ENCODE results near the gene SIPA1L3.
"Not testable (repeated sequence)": the region's sequence is repeated elsewhere in the genome, so short reads cannot be mapped to it uniquely, and the experiment has no call there.

The SIPA1L3 gene

DNA sequence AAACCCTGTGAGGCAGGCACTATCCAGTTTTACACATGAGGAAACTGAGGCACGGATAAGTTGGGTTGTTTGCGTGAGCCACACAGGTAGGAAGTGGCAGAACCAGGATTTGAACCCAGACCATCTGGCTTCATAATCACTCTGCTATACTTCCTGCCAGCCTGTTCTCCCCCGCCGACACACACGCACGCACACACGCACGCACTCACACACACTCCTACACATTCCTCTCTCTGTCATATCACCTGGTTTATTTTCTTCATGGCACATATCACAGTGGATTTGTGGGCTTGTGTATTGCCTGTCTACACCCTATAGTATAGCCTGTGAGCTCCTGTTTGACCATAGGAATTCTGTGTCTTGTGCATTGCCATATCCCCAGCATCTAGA, 140.0 kb downstream of the SIPA1L3 start:
- no peak for DNase-seq

DNA sequence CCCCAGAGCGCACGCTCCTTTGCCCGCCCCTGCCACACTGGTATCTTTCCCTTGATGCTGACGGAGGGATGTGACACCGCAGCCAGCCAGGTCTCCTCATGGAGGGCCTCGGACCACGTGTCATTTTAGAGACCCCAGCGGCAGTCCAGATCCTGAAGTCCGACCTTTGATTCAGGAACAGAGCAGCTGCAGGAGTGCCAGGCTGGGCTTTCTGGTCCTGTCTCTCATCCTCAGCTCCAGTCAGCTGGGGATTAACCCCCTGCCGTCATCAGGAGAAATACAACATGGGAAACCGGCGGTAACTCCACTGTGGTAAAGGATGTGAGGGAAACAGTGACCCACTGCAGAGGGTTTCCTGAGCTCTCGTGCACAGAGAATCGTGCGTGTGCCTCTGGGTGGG, 140.6 kb downstream of the SIPA1L3 start:
- no peak for DNase-seq

DNA sequence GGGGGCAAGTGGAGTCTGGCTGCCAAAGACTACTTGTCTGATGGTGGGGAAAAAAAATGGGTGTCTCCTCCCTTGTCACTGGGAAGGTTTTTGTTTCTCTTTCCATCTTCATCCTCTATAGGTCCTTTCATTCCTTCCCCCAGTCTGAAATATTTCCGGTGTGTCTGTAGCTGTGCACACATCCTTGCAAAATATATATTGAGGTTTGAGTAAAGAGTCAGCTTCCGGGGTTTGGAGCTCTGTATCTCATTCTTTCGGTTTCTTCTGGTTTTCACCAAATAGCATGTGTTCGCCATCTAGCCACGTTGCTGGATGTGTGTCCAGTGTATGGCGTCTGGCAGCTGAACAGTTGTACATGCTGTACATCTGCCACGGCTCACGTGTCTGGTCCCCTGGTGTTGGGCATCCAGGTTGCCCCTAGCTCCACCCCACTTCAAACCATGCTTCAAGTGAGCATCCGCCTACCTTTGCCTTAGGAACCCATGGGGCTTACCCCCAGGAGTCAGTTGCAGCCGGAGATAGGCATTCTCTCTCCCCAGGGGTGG, 142.2 kb downstream of the SIPA1L3 start:
- DNase-seq, result no peak

DNA sequence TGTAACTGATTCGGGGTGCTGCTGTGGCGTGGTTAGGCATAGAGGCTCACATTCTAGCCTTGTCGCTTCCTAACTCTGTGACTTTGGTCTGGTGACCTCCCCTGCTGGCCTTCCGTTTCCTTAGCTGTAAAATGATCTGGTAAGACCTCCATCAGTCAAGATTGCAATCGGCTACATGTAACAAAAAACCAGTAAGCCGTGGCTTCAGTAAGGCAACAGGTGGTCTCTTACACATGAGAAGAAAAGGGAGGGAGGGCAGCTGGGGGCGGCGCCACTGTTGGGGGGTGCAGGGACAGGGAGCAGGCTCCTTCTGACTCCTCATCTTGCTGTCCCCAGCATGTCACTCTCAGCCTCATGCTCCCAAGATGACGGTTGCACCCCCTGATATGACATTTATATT, 148.0 kb downstream of the SIPA1L3 start:
- DNase-seq, result no peak

DNA sequence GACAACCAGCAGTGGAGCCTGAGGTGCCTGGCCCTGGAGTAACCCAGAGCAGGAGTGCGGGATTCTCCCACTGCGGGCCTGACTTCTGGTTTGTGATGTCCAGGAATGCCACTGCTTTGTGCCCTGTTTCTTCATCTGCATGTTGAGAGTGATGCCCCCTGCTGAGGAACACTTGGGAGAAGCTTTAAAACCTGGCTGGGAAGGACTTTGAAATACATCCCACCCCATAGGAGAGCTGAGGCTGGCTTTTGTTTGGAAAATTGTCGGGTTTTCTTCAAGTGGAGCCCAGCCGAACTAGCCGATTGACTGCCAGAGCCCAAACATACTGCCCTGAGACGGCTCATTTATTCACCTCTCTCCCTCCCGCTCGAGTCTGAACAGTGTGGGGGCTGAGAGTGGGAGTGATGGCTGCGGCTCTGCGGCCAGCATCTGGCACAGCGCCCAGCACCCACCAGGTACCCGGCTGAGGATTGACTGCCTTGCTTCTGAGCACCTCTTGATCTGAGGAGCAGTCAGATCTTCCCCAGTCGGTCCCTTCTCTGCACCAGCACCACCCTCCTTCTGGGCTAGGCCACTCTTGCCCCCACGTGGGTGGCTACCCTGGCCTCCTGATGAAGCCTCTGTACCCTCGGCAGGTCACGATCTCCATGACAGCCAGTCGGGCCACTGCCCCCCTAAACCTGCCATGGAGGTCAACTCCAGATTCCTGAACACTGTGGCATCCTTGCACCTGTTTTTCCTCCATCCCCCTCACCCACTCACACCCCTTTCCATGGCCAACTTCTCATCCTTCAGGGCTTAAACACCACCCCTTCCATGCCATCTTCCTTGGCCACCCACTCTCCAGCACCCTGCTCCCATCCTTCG, 148.9 kb downstream of the SIPA1L3 start:
- DNase-seq, result no peak

DNA sequence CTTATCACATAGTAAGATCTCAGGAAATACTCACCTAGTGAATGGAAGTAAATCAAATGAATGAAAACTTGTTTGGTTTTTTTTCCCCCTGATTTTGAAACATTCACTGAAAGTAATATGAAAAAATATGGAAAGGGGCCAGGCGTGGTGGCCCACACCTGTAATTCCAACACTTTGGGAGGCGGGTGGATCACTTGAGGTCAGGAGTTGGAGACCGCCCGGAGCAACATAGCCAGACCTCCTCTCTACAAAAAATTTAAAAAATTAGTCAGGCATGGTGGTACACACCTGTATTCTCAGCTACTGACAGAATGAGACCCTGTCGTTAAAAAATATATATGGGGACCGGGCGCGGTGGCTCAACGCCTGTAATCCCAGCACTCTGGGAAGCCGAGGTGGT, 149.6 kb downstream of the SIPA1L3 start:
- no peak for DNase-seq

DNA sequence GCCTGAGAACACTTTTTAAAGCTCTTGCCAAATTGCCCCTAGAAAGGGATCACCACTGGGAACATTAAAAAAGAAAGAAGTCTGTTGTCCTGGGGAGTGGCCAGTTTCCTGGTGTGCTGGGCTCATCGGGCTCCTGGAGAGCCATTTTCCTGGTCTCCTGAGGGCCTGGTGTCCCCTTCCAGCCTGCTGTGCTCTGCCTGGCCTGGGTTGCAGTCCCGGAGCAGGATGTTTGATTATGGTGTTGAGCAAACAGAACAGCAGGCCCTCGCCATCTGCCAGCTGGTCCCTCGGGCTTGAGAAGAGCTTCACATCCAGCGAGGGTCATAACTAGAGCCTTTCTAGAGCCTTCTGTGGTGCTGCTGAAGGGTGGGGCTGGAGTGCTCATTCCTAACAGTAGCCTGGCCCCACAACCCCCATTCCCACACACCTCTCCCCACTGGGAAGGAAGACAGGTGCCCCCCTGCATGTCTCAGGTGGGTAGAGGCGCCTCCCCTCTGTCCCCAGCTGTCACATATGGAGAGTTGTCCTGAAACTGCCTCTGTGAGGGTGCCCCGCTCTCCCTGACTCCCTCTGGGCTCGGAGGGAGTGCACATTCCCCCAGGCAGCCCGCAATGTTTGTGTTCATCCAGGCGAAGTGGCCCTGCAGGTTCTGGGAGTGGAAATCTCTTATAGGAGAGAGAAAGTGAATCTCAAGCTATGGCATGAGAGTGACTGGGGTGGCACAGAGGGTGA, 151.1 kb downstream of the SIPA1L3 start:
- peak; percentile 100 for DNase-seq

DNA sequence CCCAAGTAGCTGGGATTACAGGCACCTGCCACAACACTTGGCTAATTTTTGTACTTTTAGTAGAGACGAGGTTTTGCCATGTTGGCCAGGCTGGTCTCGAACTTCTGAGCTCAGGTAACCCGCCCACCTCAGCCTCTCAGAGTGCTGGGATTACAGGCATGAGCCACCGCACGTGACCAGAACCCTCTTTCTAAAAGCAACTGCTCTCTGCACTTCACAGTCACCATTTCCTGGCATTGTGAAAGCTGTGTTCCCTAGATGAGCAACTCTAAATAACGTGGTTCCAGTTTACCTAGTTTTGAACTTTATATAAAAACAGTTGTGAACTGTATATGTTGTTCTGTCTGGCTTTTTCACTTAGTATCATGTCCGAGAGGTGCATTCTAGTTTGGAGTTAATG, 152.9 kb downstream of the SIPA1L3 start:
- no peak for DNase-seq

DNA sequence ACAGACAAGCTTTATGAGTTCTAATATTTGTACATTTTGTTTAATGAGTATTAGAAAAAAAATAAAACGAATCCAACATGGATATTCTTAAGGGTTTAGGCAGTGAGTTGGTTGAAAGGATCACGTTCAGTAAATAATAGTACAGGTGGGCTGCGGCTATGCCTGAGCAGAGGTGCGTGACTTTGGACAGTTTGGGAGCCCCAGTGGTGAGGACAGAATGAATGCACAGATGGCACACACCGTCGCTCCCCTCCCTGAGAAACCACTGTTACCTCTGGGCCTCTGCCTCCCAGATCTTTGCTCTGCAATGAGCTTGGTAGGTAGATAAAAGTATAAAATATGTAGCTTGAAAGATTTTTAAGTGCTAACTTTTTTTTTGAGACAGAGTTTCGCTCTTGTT, 153.3 kb downstream of the SIPA1L3 start:
- no peak for DNase-seq

DNA sequence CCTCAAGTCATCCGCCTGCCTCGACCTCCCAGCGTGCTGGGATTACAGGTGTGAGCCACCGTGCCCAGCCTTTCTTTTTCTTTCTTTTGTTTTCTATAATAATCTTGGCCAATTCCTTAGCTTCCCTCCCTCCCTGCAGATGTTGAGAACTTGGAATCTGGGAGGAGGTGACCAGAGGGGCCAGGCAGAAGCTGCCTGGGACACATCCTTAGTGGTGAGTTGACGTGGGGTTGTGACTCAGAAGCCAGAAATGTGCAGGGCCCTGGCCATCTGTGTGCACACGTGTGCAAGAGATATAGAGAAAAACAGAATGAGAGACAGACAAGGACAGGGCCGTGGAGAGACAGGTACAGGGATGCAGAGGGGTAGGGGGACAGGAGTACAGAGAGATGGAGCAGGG, 154.3 kb downstream of the SIPA1L3 start:
- DNase-seq, result peak; percentile 47

DNA sequence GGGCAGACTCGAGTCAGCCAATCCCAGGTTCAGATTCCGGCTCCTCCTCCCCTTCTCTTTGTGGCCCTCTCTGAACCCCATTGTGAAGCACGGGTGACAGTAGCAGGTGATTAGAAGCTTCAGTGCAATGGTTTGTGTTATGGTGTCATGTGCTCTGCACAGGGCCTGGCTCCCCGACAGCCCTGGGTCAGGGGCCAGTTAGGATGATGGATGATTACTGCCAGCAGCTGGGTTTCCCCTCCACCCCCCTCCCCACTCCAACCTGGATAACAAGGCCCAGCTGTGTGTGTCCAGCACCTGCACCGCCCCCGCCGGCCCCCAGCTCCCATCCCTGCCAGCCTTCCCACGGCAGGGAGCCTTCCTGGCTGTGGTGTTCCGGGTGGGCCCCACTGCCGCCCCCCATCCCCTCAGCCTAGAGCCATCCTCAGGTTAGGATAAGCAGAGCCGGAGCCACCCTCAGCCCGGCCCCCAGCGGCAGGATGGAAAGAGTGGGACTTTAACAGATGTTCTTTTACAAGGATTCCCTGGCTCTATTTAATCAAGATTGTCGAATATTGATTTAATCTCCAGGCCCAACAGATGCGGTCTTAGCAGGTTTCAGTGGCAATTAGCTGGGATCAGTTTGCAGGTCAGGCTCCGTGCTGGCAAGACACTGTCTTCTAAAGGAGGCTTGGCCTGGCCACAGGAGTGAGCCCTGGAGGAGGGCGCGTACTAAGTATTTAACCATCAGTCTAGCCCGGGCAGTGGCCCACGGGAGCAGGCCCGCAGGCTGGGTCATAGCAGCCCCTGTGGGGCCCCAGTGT, 156.2 kb downstream of the SIPA1L3 start:
- peak; percentile 93 for DNase-seq

DNA sequence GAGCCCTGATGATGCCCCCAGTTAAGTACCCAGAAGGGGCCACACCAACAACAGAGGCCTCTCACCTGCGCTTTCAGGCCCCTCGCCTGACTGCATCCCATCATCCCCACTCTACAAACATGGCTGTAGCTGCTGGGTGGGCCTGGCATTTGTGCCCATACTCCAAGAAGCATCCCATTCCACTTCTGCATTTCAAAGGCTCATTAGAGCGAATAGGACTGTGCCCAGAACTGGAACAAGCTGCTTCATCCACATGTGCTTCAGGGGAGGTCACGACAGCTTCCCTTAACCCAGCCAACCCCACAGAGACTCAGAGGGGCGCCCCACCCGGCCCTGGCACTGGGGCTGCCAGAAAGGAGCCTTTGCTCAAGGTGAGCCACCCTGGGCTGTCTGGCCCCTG, 156.9 kb downstream of the SIPA1L3 start:
- no peak for DNase-seq

DNA sequence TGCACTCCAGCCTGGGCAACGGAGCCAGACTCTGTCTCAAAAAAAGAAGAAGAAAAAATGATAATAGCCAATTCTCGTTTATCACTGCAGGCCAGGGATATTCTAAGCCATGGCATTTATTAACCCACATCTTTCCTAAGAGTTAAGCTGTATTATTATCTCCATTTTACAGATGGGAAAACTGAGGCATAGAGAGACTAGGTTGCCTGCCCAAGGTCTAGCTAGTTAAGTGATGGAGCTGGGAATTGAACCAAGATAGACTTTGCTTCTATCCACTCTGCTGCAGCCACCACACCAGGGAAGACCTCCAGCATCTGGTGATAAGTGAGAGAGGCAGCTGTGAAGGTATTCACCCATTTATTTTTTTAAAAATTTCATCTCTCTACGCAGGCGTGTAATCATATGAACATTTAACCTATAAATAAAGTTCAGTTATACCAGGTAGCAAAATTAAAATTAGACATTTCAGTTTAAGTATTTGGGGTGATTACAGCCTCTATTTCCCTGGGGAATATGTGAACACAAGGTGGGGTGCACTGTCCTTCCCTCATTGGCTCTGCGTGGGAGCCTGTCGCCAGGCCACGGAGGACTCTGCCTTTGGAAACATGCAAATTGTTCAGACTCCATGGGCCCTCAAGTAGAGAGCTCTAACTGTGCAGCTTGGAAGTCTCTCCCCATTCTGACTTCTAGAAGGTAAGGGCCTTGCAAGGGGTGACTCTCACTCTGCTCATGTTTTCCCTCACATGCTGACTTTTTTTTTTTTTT, 157.8 kb downstream of the SIPA1L3 start:
- DNase-seq, result no peak

DNA sequence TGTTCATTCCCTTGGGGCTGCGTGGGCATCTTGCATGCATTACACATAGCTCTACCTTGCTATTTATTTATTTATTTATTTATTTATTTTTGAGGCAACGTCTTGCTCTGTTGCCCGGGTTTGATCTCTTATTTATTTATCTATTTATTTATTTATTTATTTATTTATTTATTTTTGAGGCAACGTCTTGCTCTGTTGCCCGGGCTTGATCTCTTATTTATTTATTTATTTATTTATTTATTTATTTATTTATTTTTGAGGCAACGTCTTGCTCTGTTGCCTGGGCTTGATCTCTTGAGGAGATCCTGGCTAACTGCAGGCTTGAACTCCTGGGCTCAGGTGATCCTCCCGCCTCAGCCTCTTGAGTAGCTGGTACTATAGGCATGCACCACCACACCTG, 158.8 kb downstream of the SIPA1L3 start:
- DNase-seq, result not testable (repeated sequence)

DNA sequence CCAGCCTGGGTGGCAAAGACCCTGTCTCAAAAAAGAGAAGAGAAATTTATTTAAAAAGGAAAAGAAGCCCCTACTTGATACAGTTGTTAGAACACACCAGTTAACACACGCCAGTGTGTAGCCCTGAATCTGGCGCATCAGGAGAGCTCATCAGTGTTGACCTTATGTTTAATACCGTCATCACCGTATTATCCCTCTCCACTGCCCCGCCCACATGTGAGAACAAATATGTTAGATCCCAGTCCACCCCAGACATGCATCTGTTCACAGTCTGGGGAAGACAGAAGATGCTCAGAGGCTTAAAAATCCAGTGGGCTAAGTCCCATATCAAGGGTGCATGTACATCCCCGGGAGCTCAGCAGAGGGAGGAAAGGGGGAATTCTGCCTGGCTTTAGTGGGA, 161.8 kb downstream of the SIPA1L3 start:
- DNase-seq, result peak; percentile 95

DNA sequence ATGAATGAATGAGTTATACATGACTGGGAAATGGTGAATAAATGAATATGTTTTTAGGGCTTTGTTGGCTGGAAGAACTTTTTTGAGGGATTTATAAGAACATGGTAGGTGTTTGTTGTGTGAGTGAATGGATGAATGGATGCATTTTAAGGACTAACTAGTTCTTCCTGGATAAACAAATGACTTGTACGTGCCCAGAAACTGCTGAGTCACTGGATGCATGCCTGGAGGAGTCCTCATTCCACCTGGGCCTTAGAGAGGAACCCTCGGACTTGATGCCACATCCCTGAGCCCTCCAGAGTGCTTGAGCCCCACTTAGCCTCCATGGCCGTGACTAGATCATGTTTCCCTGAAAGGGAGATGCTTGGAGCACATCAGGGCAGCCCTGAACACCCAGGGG, 163.6 kb downstream of the SIPA1L3 start:
- peak; percentile 95 for DNase-seq

DNA sequence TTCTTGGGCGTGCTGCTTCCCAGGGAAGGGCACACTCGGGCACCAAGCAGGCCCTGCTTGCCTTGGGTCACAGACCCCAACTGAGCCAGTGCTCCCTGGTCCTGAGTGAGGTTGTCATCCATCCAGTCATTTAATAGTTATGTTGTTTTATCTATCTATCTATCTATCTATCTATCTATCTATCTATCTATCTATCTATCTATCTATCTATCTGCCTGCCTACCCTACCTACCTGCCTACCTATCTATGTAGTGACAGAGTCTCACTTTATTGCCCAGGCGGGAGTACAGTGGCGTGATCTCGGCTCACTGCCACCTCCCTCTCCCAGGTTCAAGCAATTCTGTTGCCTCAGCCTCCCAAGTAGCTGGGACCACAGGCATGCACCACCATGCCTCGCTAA, 164.0 kb downstream of the SIPA1L3 start:
- not testable (repeated sequence) for DNase-seq

DNA sequence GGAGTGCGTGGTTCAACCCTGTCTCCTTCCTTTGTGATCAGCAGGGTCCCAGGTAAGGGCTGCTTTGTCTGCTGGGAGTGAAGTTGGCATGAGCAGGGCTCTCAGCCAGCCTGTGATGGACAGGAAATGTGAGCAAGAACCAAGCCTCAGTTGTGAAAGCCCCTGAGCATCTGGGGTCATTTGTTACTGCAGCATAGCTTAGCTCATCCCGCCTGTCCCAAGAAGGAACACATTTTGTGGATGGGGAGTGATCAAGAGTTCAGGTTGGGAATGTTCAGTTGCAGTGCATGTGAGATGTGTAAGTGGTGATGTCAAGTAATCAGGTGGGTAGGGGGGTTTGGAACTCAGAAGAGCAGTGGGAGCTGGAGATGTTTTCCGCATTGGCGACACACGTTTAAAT, 164.6 kb downstream of the SIPA1L3 start:
- no peak for DNase-seq

DNA sequence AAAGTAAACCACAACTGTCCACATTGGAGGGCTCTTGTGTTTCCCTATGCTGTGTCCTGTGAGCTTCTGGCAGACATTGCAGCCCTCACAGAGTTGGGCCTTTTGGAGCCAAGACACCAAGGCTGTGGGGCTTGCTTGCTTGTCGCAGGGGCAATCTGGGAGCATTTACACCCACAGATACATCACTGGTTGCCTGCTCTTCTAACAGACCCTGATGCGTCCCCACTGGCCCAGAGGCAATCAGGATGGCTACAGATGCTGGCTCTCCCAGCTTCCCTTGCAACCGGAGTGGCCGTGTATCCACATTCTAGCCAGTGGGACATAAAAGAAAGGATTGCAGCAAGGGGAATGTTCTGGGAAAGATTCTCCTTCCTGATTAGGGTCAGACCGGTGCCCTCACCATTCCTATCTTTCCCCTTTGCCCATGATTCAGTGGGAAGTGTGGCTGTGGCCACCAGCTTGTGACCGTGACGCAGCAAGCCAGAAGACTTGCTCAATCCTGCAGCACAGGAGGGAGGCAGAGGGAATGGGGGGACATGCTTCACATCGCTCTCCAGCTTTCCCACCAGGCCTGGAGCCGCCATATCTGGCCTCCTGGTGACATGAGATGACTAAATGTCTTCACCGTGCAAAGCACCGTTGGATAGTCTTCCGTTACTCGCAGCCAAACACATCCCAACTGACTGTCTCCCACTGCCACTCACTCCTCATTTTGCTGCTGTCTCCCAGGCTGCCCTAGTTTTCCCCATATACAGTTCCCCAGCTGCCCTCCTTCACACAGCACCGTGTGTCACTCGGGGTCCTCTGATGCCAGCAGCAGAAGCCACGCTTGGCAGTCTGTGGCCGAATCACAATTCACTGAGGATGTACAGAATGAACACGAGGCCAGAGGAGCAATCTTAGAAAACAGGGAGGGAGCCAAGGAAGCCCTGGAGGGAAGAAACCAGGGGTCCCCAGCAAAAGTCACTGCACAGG, 166.1 kb downstream of the SIPA1L3 start:
- no peak for DNase-seq

DNA sequence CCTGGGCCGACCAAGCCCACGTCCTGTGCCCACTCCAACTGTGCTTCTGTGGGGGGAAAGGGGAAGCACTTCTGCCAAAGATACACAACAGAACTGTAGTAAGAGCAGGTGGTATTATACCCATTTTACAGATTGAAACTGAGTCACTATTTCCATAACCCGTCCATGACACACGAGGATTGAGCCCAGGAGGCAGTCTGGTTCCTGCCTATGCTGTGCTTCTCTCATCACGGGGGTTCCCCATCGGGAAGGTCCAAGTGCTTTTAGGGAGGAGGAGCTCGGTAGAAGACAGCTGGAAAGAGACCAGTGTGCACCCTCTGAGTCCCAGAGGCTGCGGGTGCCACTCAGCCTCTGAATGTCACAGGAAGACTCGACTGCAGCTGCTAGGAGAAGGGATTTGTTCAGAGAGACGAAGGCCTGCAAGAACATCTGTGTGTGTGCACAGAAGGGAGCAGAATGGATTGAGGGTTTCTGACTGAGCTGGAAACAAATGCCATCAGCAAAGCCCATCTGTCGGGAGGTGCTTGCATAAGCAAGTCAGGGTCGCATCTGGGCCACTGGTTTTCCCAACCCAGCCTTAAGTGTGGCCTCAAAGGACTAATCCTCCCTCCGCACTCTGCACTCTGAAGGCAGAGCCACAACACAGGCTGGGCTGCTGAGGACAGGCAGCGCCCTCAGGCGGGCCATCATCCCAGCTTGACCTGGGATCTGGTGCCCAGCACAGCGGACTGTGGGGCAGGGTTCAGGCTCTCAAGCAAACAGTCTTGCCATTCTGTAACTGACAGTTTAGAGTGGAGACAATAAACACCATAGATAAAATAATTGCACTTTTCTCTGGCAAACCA, 167.1 kb downstream of the SIPA1L3 start:
- no peak for DNase-seq

Data from DMS53 (cell line).